ENCODE results near the gene OST4. TPM values are rescaled to one million over a fixed set of nuclear protein-coding genes. Genes with fewer than 3 reads are reported as not detected.

Gene OST4
- polyA plus RNA-seq, 1 donor = 228 TPM

- no peak for DNase-seq (ENCODE audit: low read depth)
Observed at GRCh38 chr2:27025861-27026851, 45.3 kb downstream of the OST4 start.

GRCh38 chr2:27025281-27025800, 46.1 kb downstream of the OST4 start:
- no peak for DNase-seq (ENCODE audit: low read depth)

GRCh38 chr2:27024812-27025211, 46.6 kb downstream of the OST4 start:
- DNase-seq (ENCODE audit: low read depth) = no peak

- DNase-seq (ENCODE audit: low read depth) = no peak
Observed at GRCh38 chr2:27024188-27024587, 47.3 kb downstream of the OST4 start.

GRCh38 chr2:27023740-27024139, 47.7 kb downstream of the OST4 start:
- no peak for DNase-seq (ENCODE audit: low read depth)

- DNase-seq (ENCODE audit: low read depth) = no peak
Observed at GRCh38 chr2:27021253-27022049, 50.0 kb downstream of the OST4 start.

Other genes with a start within 250 kb of the OST4 start
- 19.1 TPM for gene DPYSL5, start 223.5 kb downstream of the OST4 start, polyA plus RNA-seq (ENCODE audit: insufficient read length)
- 28.0 TPM for gene MAPRE3, start 101.0 kb downstream of the OST4 start, polyA plus RNA-seq (ENCODE audit: insufficient read length)
- gene TMEM214, start 38.7 kb downstream of the OST4 start, polyA plus RNA-seq (ENCODE audit: insufficient read length) = 68.0 TPM
- gene AGBL5, start 20.0 kb downstream of the OST4 start, polyA plus RNA-seq (ENCODE audit: insufficient read length) = 17.2 TPM
- gene EMILIN1, start 7.0 kb upstream of the OST4 start, polyA plus RNA-seq (ENCODE audit: insufficient read length) = 61.4 TPM
- 1.9 TPM for gene KHK, start 15.1 kb upstream of the OST4 start, polyA plus RNA-seq (ENCODE audit: insufficient read length)
- gene CGREF1, start 47.5 kb upstream of the OST4 start, polyA plus RNA-seq (ENCODE audit: insufficient read length) = 1.0 TPM
- gene ABHD1, start 52.2 kb upstream of the OST4 start, polyA plus RNA-seq (ENCODE audit: insufficient read length) = 0.49 TPM
- gene PREB, start 63.0 kb upstream of the OST4 start, polyA plus RNA-seq (ENCODE audit: insufficient read length) = 35.4 TPM
- gene PRR30, start 67.8 kb upstream of the OST4 start, polyA plus RNA-seq (ENCODE audit: insufficient read length) = not detected
- gene TCF23, start 77.3 kb upstream of the OST4 start, polyA plus RNA-seq (ENCODE audit: insufficient read length) = 0.49 TPM
- gene ATRAID, start 140.4 kb upstream of the OST4 start, polyA plus RNA-seq (ENCODE audit: insufficient read length) = 85.3 TPM
- gene SLC5A6, start 140.6 kb upstream of the OST4 start, polyA plus RNA-seq (ENCODE audit: insufficient read length) = 19.3 TPM
- 26.9 TPM for gene CAD, start 145.7 kb upstream of the OST4 start, polyA plus RNA-seq (ENCODE audit: insufficient read length)
- gene SLC30A3, start 191.4 kb upstream of the OST4 start, polyA plus RNA-seq (ENCODE audit: insufficient read length) = 0.85 TPM
- 0.24 TPM for gene DNAJC5G, start 203.8 kb upstream of the OST4 start, polyA plus RNA-seq (ENCODE audit: insufficient read length)
- gene TRIM54, start 210.8 kb upstream of the OST4 start, polyA plus RNA-seq (ENCODE audit: insufficient read length) = 105 TPM
- 1.9 TPM for gene UCN, start 236.8 kb upstream of the OST4 start, polyA plus RNA-seq (ENCODE audit: insufficient read length)

All from forelimb muscle (tissue), 1 donor.